ENCODE data around the gene PRSS8.

- no peak for TF ChIP-seq CTCF (IDR thresholded peaks at IDR 0.05; ENCODE audit: poor library complexity, severe bottlenecking)
- TF ChIP-seq TAF1 (IDR thresholded peaks at IDR 0.05; ENCODE audit: low read depth), result no peak
- no peak for TF ChIP-seq EZH2 (IDR thresholded peaks at IDR 0.05; ENCODE audit: borderline replicate concordance, insufficient read depth, low read length, poor library complexity, severe bottlenecking)
- TF ChIP-seq, protein P1, sequence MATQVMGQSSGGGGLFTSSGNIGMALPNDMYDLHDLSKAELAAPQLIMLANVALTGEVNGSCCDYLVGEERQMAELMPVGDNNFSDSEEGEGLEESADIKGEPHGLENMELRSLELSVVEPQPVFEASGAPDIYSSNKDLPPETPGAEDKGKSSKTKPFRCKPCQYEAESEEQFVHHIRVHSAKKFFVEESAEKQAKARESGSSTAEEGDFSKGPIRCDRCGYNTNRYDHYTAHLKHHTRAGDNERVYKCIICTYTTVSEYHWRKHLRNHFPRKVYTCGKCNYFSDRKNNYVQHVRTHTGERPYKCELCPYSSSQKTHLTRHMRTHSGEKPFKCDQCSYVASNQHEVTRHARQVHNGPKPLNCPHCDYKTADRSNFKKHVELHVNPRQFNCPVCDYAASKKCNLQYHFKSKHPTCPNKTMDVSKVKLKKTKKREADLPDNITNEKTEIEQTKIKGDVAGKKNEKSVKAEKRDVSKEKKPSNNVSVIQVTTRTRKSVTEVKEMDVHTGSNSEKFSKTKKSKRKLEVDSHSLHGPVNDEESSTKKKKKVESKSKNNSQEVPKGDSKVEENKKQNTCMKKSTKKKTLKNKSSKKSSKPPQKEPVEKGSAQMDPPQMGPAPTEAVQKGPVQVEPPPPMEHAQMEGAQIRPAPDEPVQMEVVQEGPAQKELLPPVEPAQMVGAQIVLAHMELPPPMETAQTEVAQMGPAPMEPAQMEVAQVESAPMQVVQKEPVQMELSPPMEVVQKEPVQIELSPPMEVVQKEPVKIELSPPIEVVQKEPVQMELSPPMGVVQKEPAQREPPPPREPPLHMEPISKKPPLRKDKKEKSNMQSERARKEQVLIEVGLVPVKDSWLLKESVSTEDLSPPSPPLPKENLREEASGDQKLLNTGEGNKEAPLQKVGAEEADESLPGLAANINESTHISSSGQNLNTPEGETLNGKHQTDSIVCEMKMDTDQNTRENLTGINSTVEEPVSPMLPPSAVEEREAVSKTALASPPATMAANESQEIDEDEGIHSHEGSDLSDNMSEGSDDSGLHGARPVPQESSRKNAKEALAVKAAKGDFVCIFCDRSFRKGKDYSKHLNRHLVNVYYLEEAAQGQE (IDR thresholded peaks at IDR 0.05; ENCODE audit: borderline replicate concordance), result no peak
- no peak for TF ChIP-seq SMC3 (conservative IDR thresholded peaks at IDR 0.05; ENCODE audit: poor library complexity)
These were observed 4.6 kb downstream of the PRSS8 start for GRCh38 chr16:31130899-31131298.

Data from neural cell (in vitro differentiated cells).